ENCODE data around the gene SMARCC1. TPM values are rescaled to one million over a fixed set of nuclear protein-coding genes. Genes with fewer than 3 reads are reported as not detected.

SMARCC1 gene

Small RNAs within 50 kb of the gene (small RNA-seq; reads per million reads assigned to genes)
- gene RF02271 (not detected), gene RN7SL870P (not detected)

Measured in skeletal muscle satellite cell (primary cell).